HEK293T (cell line): Measurements from ENCODE around the gene CAMK1.

Experiments
- CTCF ChIA-PET: fragments of 350-600 bp; formaldehyde crosslinking; extraction: SDS; loops from one replicate; lab custom pipeline; 2021; ENCODE audit warnings: antibody characterized with exemption, inconsistent platforms; lab: Yijun Ruan, JAX
- POLR2A ChIA-PET: fragments of 350-600 bp; formaldehyde crosslinking; extraction: SDS; loops from one replicate; lab custom pipeline; 2020; ENCODE audit warnings: antibody characterized with exemption, inconsistent platforms; lab: Yijun Ruan, JAX
- DNase-seq: peaks from one replicate; pipeline ENCODE4 v3.0.0; 2012; ENCODE audit warnings: mixed read lengths; ENCODE audit errors: extremely low spot score
- ARNT ChIP-seq: fragments of 450-650 bp; IDR thresholded peaks from 2 replicates; pipeline ENCODE4 v1.6.1; 2017; ENCODE audit warnings: mild to moderate bottlenecking
- BHLHE40 ChIP-seq: fragments of 450-650 bp; IDR thresholded peaks from 2 replicates; pipeline ENCODE4 v1.6.1; 2016; ENCODE audit warnings: mild to moderate bottlenecking, moderate library complexity, borderline replicate concordance
- CTBP1 ChIP-seq: fragments of 450-650 bp; IDR thresholded peaks from 2 replicates; pipeline ENCODE4 v1.6.1; 2016; ENCODE audit warnings: borderline replicate concordance
- ELF4 ChIP-seq: fragments of 450-650 bp; IDR thresholded peaks from 2 replicates; pipeline ENCODE4 v1.6.1; 2017; ENCODE audit warnings: antibody characterized with exemption
- FOXA1 ChIP-seq: fragments of 450-650 bp; IDR thresholded peaks from 2 replicates; pipeline ENCODE4 v1.6.1; 2016; ENCODE audit warnings: mild to moderate bottlenecking
- FOXK2 ChIP-seq: fragments of 450-650 bp; IDR thresholded peaks from 2 replicates; pipeline ENCODE4 v1.6.1; 2016; ENCODE audit warnings: mild to moderate bottlenecking
- FOXM1 ChIP-seq: fragments of 450-650 bp; IDR thresholded peaks from 2 replicates; pipeline ENCODE4 v1.6.1; 2017; ENCODE audit warnings: mild to moderate bottlenecking, borderline replicate concordance
- HDGF ChIP-seq: fragments of 450-650 bp; IDR thresholded peaks from 2 replicates; pipeline ENCODE4 v1.6.1; 2017; ENCODE audit warnings: antibody characterized with exemption, borderline replicate concordance
- L3MBTL2 ChIP-seq: fragments of 450-650 bp; conservative IDR thresholded peaks from 2 replicates; pipeline ENCODE4 v1.6.1; 2016; ENCODE audit warnings: mild to moderate bottlenecking
- LEF1 ChIP-seq: fragments of 450-650 bp; IDR thresholded peaks from 2 replicates; pipeline ENCODE4 v1.6.1; 2017; ENCODE audit warnings: mild to moderate bottlenecking, borderline replicate concordance
- NFRKB ChIP-seq: fragments of 450-650 bp; IDR thresholded peaks from 2 replicates; pipeline ENCODE4 v1.6.1; 2016; ENCODE audit warnings: mild to moderate bottlenecking, moderate library complexity
- SP1 ChIP-seq: fragments of 450-650 bp; IDR thresholded peaks from 2 replicates; pipeline ENCODE4 v1.6.1; 2017
- SUZ12 ChIP-seq: fragments of 450-650 bp; IDR thresholded peaks from 2 replicates; pipeline ENCODE4 v1.6.1; 2016; ENCODE audit warnings: mild to moderate bottlenecking
- TARDBP ChIP-seq: fragments of 450-650 bp; IDR thresholded peaks from 2 replicates; pipeline ENCODE4 v1.6.1; 2016
- ZNF384 ChIP-seq: fragments of 450-650 bp; IDR thresholded peaks from 2 replicates; pipeline ENCODE4 v1.6.1; 2016
- TF ChIP-seq, protein P1 (sequence below): fragments of 450-650 bp; IDR thresholded peaks from 2 replicates; pipeline ENCODE4 v1.6.1; 2016

Gene CAMK1

DNA sequence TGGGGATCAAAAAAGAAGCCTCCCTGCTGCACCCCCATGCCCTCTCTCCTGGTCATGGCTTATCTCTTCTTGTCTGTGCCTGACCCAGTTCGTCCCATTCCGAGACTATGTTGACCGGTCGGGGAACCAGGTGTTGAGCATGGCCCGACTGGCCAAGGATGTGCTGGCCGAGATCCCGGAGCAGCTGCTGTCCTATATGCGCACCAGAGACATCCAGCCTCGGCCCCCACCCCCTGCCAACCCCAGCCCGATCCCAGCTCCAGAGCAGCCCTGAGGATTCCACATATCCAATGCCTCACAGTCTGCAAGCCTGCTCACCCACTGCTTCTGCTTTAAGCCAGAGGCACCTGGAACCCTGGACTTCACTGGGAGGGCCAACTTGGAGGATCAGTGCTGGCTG, 40.3 kb downstream of the CAMK1 start:
- CTCF ChIA-PET, result no interaction called here
- DNase-seq, result no peak
- POLR2A ChIA-PET, result interaction anchor here (1.3 kb wide), 1 partner anchor 20 kb away, joined by 4 read pairs; the partner anchor contains the start of gene OGG1
- TF ChIP-seq NFRKB (no peak), FOXK2 (no peak), TARDBP (no peak), CTBP1 (no peak), FOXA1 (no peak)

GRCh38 chr3:9727743-9728142, 42.0 kb downstream of the CAMK1 start:
- ChIA-PET CTCF (interaction anchor here (0.7 to 2.0 kb wide), 5 partner anchors 10 to 1222 kb away, joined by 3 to 7 read pairs (median 3); no protein-coding TSS in a partner anchor), POLR2A (interaction anchor here (1.6 to 1.8 kb wide), 2 partner anchors 22 to 65 kb away, joined by 5 read pairs; partner anchors contain the start of genes ARPC4, OGG1 and TADA3)
- no peak for DNase-seq
- TF ChIP-seq ARNT (no peak), BHLHE40 (no peak)

DNA sequence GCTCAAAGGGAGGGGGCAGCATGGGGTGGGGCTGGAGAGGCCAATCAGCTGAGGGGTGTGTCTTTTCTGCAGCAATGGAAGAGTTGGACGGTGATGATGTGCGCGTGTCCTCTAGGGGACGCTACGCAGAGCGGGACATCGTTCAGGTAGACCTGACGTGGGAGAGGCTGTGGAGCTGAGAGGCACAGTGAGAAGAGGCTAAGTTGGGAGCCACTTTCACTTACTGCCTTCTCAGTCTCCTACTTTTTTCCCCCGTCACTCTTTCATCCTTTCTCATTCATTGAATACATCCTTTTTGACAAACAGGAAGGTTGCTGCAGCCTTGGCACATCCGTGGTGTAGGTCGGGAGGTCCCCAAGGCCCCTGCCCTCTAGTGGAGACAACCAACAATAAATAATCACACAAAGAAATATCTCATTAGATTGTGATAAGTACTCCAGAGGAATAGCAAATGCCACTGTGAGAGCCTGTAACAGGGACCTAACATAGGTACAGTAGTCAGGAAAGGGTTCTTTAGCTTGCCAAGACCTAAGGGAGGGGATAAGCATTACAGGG, 42.6 kb downstream of the CAMK1 start:
- no peak for TF ChIP-seq CTBP1
- TF ChIP-seq, protein P1, sequence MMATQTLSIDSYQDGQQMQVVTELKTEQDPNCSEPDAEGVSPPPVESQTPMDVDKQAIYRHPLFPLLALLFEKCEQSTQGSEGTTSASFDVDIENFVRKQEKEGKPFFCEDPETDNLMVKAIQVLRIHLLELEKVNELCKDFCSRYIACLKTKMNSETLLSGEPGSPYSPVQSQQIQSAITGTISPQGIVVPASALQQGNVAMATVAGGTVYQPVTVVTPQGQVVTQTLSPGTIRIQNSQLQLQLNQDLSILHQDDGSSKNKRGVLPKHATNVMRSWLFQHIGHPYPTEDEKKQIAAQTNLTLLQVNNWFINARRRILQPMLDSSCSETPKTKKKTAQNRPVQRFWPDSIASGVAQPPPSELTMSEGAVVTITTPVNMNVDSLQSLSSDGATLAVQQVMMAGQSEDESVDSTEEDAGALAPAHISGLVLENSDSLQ, result 0 out of 2 replicates have a peak, but pooled peaks have one; percentile 17
- POLR2A ChIA-PET, result interaction anchor here (0.5 to 1.8 kb wide), 3 partner anchors 22 to 66 kb away, joined by 3 to 5 read pairs (median 5); partner anchors contain the start of genes ARPC4, OGG1 and TADA3
- DNase-seq, result peak; percentile 63
- CTCF ChIA-PET, result interaction anchor here (0.6 to 2.0 kb wide), 11 partner anchors 9 to 1221 kb away, joined by 3 to 7 read pairs (median 3); partner anchors contain the start of gene OGG1

- no peak for TF ChIP-seq LEF1
- no peak for TF ChIP-seq L3MBTL2
- no peak for TF ChIP-seq TARDBP
- TF ChIP-seq FOXM1, result no peak
- no peak for TF ChIP-seq HDGF
- TF ChIP-seq BHLHE40, result no peak
- TF ChIP-seq CTBP1, result no peak
- ChIA-PET CTCF (no interaction called here), POLR2A (no interaction called here)
- DNase-seq, result no peak
Observed at GRCh38 chr3:9725775-9726515, 43.8 kb downstream of the CAMK1 start.

GRCh38 chr3:9721700-9722060, 48.1 kb downstream of the CAMK1 start:
- no peak for TF ChIP-seq FOXA1
- no peak for TF ChIP-seq LEF1
- no peak for TF ChIP-seq L3MBTL2
- no peak for TF ChIP-seq TARDBP
- TF ChIP-seq ARNT, result no peak
- no peak for TF ChIP-seq BHLHE40
- no peak for TF ChIP-seq SP1
- TF ChIP-seq SUZ12, result no peak
- ChIA-PET POLR2A (interaction anchor here (1.5 to 1.9 kb wide), 2 partner anchors 10 to 28 kb away, joined by 3 to 7 read pairs; partner anchors contain the start of genes BRPF1 and OGG1), CTCF (no interaction called here)
- DNase-seq, result no peak

DNA sequence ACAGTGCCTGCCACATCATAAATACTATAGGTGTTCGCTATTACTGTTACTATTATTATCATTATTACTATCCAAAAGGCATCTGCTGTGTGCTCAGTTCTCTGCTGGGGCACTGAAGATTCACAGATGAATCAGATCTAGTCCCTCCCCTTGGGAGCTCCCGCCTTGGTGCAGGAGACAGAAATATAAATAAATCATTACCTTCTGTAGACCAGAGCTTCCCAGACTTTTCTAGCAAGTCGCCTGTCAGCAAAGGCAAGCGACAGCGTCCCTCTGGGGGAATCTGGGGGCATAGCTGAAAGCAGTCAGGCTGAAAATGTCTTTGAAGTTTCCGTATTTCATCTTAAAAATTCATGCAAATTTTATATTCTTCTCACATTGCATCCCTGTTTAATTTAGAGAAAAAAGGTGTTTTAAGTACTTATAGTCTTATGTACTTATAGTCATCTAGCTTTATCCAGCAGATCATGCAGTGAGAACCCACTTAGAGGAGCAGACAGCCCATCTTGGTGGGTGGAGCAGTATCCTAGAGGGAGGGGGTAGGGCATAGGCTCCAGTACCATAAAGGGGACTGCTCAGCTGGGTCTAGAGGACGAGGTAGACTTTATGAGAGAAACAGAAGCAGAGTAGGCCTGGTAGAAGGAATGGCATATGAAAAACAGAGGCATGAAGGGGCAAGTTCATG, 48.6 kb downstream of the CAMK1 start:
- TF ChIP-seq TARDBP (no peak), ELF4 (no peak), SUZ12 (no peak)
- TF ChIP-seq, protein P1, result peak; percentile 18; the same call in 1 of the 2 replicates
- no peak for DNase-seq
- ChIA-PET CTCF (no interaction called here), POLR2A (interaction anchor here (1.5 to 1.9 kb wide), 2 partner anchors 10 to 28 kb away, joined by 3 to 7 read pairs; partner anchors contain the start of genes BRPF1 and OGG1)

DNA sequence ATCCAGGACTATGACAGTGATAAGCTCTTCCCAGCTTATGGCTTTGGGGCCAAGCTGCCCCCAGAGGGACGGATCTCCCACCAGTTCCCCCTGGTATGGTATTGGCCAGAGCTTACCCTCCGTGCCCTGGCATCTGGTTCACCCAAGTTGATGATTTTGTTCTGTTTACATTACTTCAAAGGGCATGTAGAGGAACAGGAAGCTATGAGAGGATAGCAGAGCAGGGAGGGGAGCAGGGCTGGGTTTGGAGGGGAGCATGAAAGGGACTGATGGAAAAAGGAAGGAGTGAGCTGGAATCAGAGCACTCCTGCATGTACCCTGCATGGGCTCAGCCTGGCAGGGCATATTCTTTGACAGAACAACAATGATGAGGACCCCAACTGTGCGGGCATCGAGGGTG, 51.6 kb downstream of the CAMK1 start:
- ChIA-PET POLR2A (interaction anchor here (1.2 kb wide), 1 partner anchor 74 kb away, joined by 3 read pairs; the partner anchor contains the start of genes ARPC4 and TADA3), CTCF (interaction anchor here (0.5 to 1.7 kb wide), 2 partner anchors 9 to 71 kb away, joined by 4 to 7 read pairs; no protein-coding TSS in a partner anchor)
- DNase-seq, result no peak
- TF ChIP-seq LEF1, result no peak
- TF ChIP-seq, protein P1, result no peak
- no peak for TF ChIP-seq FOXA1
- no peak for TF ChIP-seq CTBP1
- no peak for TF ChIP-seq L3MBTL2
- TF ChIP-seq HDGF, result no peak
- no peak for TF ChIP-seq ARNT
- TF ChIP-seq SUZ12, result no peak
- TF ChIP-seq BHLHE40, result no peak
- no peak for TF ChIP-seq ELF4
- no peak for TF ChIP-seq FOXK2
- TF ChIP-seq ZNF384, result no peak
- TF ChIP-seq FOXM1, result no peak
